ENCODE results near the gene GLB1L3. TPM values are rescaled to one million over a fixed set of nuclear protein-coding genes. Genes with fewer than 3 reads are reported as not detected.

The GLB1L3 gene
- total RNA-seq, 1 donor from 2014 or later, result 16.5 TPM

DNA sequence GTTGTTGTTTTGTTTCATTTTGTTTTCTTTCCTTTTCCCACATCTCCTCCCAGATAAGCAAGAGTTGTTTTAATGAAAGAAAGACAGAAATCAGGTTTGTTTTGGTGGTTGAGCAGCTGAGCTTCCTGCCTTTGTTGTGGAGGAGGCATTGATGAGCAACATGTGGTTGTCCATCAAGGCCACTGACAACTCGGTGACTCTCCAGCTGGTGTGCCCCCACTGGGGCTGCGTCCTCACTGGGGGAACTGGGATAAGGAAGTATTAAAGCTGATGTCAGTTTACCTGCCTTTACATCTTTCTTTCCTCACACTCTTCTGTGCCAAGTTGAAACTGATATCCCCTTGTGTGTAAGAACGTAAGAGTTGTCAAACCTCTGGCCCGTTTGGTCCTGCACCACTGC is 45.8 kb upstream of the GLB1L3 start:
- TF ChIP-seq, protein P1, sequence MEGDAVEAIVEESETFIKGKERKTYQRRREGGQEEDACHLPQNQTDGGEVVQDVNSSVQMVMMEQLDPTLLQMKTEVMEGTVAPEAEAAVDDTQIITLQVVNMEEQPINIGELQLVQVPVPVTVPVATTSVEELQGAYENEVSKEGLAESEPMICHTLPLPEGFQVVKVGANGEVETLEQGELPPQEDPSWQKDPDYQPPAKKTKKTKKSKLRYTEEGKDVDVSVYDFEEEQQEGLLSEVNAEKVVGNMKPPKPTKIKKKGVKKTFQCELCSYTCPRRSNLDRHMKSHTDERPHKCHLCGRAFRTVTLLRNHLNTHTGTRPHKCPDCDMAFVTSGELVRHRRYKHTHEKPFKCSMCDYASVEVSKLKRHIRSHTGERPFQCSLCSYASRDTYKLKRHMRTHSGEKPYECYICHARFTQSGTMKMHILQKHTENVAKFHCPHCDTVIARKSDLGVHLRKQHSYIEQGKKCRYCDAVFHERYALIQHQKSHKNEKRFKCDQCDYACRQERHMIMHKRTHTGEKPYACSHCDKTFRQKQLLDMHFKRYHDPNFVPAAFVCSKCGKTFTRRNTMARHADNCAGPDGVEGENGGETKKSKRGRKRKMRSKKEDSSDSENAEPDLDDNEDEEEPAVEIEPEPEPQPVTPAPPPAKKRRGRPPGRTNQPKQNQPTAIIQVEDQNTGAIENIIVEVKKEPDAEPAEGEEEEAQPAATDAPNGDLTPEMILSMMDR (IDR thresholded peaks at IDR 0.05; ENCODE audit: unreplicated experiment), result no peak
- peaks cover 31% of the 10 kb centered on the region for H3K36me3 Mint-ChIP-seq (ENCODE audit: low read depth, unreplicated experiment)
- no peak for DNase-seq (ENCODE audit: low spot score)
- peaks cover 6% of the 10 kb centered on the region for H3K27me3 Mint-ChIP-seq (ENCODE audit: unreplicated experiment)
- H3K27ac Mint-ChIP-seq (ENCODE audit: unreplicated experiment), result peak overlapping the region; percentile 82
- H3K4me1 Mint-ChIP-seq (ENCODE audit: unreplicated experiment), result peaks cover 77% of the 10 kb centered on the region
- H3K9me3 Mint-ChIP-seq (ENCODE audit: unreplicated experiment), result no peaks in the 10 kb centered on the region
- H3K4me3 Mint-ChIP-seq (ENCODE audit: unreplicated experiment), result peak overlapping the region; percentile 70

DNA sequence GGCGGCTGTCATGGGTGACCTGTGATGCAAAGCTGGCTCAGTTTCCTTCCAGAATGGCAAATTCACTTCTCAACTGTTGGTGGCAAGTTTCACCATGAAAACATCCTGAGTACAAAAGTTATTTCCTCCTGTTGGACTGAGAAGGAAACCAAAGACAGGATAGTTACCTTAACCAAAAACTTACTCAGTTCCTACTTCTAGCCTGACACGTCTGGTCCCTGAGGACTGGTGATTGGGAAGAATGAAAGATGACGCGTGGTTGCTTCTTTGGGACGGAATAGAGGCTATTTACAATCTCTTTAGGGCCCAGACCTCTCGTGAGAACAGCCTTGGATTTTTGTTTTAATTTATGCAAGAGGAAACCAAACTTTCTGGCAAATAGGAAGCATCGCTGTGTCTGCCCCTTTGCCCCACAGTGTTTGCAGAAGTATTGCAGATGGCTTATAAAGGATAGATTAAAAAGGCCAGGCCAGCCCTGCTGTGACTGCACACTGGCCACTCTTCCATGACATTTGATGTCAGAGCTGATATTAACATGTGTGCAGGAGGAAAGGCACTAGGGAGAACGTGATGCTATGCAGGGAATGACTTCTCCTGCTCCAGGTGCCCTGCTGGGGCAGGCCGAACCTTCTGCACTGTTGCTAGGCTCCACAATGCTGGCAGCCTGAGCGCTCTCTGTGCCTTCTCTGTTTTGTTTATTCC is 44.1 kb upstream of the GLB1L3 start:
- DNase-seq (ENCODE audit: low spot score), result no peak
- Mint-ChIP-seq H3K4me1 (ENCODE audit: unreplicated experiment) (peaks cover 62% of the 10 kb centered on the region), H3K27me3 (ENCODE audit: unreplicated experiment) (peaks cover 6% of the 10 kb centered on the region), H3K4me3 (ENCODE audit: unreplicated experiment) (peak overlapping the region; percentile 70), H3K27ac (ENCODE audit: unreplicated experiment) (peak overlapping the region; percentile 62), H3K9me3 (ENCODE audit: unreplicated experiment) (no peaks in the 10 kb centered on the region), H3K36me3 (ENCODE audit: low read depth, unreplicated experiment) (peaks cover 39% of the 10 kb centered on the region)
- TF ChIP-seq, protein P1 (IDR thresholded peaks at IDR 0.05; ENCODE audit: unreplicated experiment), result no peak

DNA sequence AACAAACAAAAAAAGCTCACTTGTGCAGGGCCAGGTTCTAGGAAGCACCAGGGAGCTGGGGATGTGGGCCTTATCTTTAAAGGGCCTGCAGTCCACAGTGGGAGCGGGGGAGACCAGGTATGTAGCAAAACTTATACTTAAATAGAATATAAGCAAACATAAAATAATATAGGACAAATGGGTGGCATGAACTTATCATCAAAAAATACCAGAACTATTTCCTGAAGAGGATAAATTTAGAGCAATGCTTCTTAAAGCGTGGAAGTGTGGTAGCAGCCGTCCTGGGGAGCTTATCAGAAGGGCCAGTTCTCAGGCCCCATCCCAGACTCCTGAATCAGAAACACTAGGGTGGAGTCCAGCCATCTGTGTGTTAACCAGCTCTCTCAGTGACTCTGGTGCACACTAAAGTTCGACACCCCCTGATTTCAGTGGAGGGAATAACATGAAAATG is 42.4 kb upstream of the GLB1L3 start:
- H3K36me3 Mint-ChIP-seq (ENCODE audit: low read depth, unreplicated experiment), result peaks cover 41% of the 10 kb centered on the region
- no peaks in the 10 kb centered on the region for H3K9me3 Mint-ChIP-seq (ENCODE audit: unreplicated experiment)
- H3K4me1 Mint-ChIP-seq (ENCODE audit: unreplicated experiment), result peaks cover 47% of the 10 kb centered on the region
- TF ChIP-seq, protein P1 (IDR thresholded peaks at IDR 0.05; ENCODE audit: unreplicated experiment), result no peak
- no peak overlapping the region for H3K27ac Mint-ChIP-seq (ENCODE audit: unreplicated experiment)
- H3K4me3 Mint-ChIP-seq (ENCODE audit: unreplicated experiment), result no peak overlapping the region
- DNase-seq (ENCODE audit: low spot score), result no peak
- H3K27me3 Mint-ChIP-seq (ENCODE audit: unreplicated experiment), result peaks cover 8% of the 10 kb centered on the region

DNA sequence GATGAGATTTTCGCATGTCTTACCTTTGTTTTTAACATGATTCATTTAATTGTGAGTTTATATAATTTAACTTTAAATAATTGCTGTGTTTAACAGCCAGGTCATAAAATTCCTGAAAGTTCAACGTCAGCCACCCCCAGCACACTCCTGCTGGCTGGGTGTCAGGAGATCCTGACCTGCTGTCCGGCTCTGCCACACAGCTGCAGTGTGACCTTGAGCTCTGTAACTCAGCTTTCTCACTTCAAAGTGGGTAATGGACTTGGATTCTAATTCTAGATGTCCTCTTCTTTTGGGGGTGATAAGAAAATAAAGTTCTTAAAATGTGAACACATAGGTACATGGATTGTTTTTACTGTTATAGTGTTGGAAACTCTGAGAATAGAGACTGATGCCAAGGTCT is 40.8 kb upstream of the GLB1L3 start:
- Mint-ChIP-seq H3K36me3 (ENCODE audit: low read depth, unreplicated experiment) (peaks cover 42% of the 10 kb centered on the region), H3K4me3 (ENCODE audit: unreplicated experiment) (no peak overlapping the region), H3K9me3 (ENCODE audit: unreplicated experiment) (no peaks in the 10 kb centered on the region), H3K27me3 (ENCODE audit: unreplicated experiment) (peaks cover 6% of the 10 kb centered on the region), H3K27ac (ENCODE audit: unreplicated experiment) (no peak overlapping the region), H3K4me1 (ENCODE audit: unreplicated experiment) (peaks cover 31% of the 10 kb centered on the region)
- DNase-seq (ENCODE audit: low spot score), result no peak
- TF ChIP-seq, protein P1 (IDR thresholded peaks at IDR 0.05; ENCODE audit: unreplicated experiment), result no peak

DNA sequence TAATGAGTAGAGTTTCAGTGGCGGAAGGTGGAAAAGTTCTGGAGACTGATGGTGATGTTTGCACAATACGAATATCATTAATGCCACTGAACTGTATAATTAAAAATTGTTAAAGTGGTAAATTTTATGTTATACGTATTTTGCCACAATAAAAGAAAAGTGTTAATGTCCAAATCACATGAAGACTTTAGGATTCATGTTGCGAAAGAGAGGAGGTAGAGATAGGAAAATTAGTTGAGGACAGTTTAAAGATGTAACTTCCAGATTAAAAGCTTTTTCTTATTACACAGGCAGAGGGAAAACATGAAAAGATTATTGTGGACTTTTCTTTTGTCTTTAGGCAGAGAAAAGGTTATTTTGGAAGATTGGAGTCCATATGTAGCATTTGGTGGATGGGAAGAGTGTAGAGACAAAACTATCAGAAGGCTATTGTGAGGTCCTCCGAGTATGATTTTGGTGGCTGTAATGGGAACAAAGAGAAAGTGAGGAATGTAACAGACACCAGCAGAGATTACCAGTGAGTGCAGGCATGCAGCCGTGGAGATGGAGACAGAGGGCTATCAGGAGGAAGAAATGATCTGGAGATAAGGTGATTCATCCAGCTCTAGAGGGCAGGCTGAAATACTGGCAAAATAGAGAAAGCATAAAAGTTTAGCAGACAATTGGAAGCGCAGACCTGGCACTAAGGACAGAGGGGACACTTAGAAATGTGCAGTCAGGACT is 39.2 kb upstream of the GLB1L3 start:
- Mint-ChIP-seq H3K36me3 (ENCODE audit: low read depth, unreplicated experiment) (peaks cover 41% of the 10 kb centered on the region), H3K4me3 (ENCODE audit: unreplicated experiment) (peak overlapping the region; percentile 7), H3K27ac (ENCODE audit: unreplicated experiment) (no peak overlapping the region), H3K27me3 (ENCODE audit: unreplicated experiment) (peaks cover 4% of the 10 kb centered on the region), H3K4me1 (ENCODE audit: unreplicated experiment) (peaks cover 16% of the 10 kb centered on the region), H3K9me3 (ENCODE audit: unreplicated experiment) (no peaks in the 10 kb centered on the region)
- TF ChIP-seq, protein P1 (IDR thresholded peaks at IDR 0.05; ENCODE audit: unreplicated experiment), result no peak
- DNase-seq (ENCODE audit: low spot score), result no peak

Data from endothelial cell (in vitro differentiated cells).